Sigmoid colon (tissue), 4 donors: Measurements from ENCODE around the gene SLC17A3.

Experiments
- CTCF ChIP-seq, 4 experiments: fragments of 450-650 bp in 3 of 4; fragments of 200-600 bp in 1 of 4; IDR thresholded peaks; one replicate each; pipeline ENCODE4 v1.5.1; 2016 to 2019; ENCODE audit warnings: antibody characterized with exemption in 4 of 4, mild to moderate bottlenecking in 3 of 4, moderate library complexity in 2 of 4
- EP300 ChIP-seq, 4 donors: sonication (generic); formaldehyde crosslinking; IDR thresholded peaks; one replicate each; pipeline ENCODE4 v1.6.1; 2017; ENCODE audit warnings: antibody characterized with exemption in 4 of 4
- POLR2A ChIP-seq, 2 donors: fragments of 450-650 bp; IDR thresholded peaks; one replicate each; pipeline ENCODE4 v1.6.1; 2016; ENCODE audit warnings: antibody characterized with exemption in 2 of 2, mild to moderate bottlenecking in 2 of 2, moderate library complexity in 2 of 2

DNA sequence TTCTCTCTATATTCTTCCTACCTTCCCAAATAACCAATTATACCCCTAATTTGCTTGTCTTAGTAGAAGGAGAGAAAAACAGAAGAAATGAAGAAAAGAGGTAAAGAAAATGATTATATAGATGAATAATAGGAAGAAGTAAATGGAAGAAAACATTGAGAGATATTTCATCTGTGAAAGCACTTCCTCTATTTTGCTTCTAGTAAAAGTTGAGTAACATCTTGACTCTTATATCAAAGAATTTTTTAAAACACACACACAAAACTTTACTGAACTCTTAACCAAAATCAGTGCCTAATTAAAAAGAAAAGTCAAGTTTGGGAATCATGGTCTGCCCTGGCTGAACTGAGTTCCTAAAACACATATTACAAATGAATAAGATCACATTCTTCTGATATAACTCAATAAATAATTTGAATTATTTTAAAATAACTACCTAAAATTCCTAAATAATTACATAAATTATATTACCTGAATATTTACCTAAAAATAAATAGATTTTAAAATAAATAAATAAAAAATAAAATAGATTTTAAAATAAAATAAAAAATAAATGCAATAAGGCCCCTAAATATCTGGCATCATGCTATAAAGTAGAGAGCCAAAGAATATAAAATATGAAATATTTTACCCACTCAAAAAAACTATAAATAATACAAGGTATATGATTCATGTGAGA, 47.6 kb upstream of the SLC17A3 start:
- TF ChIP-seq CTCF (IDR thresholded peaks at IDR 0.05), result no peak
- no peak for TF ChIP-seq POLR2A (IDR thresholded peaks at IDR 0.05)
- TF ChIP-seq EP300 (IDR thresholded peaks at IDR 0.05), result no peak
